K562 (cell line): ENCODE results near the gene PCDHGA7. TPM values are rescaled to one million over a fixed set of nuclear protein-coding genes. Genes with fewer than 3 reads are reported as not detected.

ENCODE experiments used
- ATAC-seq: fragments of 200-7000 bp; cut with Tn5 transposase; 3 replicates; pipeline ENCODE4 v1.9.1; 2020; ENCODE audit warnings: moderate library complexity
- BruUV-seq: library from RNA; stranded (reverse); fragments of 400-500 nt; replicated peaks from 2 replicates; lab custom pipeline; 2021; lab: Mats Ljungman, UMichigan
- CTCF ChIA-PET: fragments of 300-600 bp; formaldehyde crosslinking; extraction: SDS; loops from one replicate; lab custom pipeline; 2021; ENCODE audit warnings: low intra/inter-chr PET ratio; lab: Yijun Ruan, JAX
- POLR2A ChIA-PET: fragments of 300-600, 350-650 bp; sonication (Branson Sonifier 250); formaldehyde crosslinking; extraction: SDS; loops from one replicate; lab custom pipeline; 2021; ENCODE audit warnings: antibody characterized with exemption, inconsistent platforms; lab: Yijun Ruan, JAX
- DNase-seq, 4 experiments: peaks; one replicate each; pipeline versions ENCODE4 v3.0.0 to v3.0.0-alpha.2; 2011 to 2018; ENCODE audit warnings: low spot score in 3 of 4, mixed read lengths in 3 of 4; ENCODE audit errors: extremely low read depth in 1 of 4
- FAIRE-seq: peaks from 2 replicates; lab custom pipeline; 2011; peaks lifted over from hg19 to GRCh38; lab: Jason Lieb, UNC
- H2AFZ ChIP-seq: 2 replicates; pipeline ENCODE4 v1.6.0; 2011; ENCODE audit warnings: low read depth, low read length, control low read depth, inconsistent platforms
- H3K27ac ChIP-seq: fragments of 200-600 bp; 3 replicates; pipeline ENCODE4 v1.8.0; 2011; ENCODE audit warnings: low read depth, mild to moderate bottlenecking, control low read depth, inconsistent platforms, low read length, moderate library complexity, mixed read lengths; ENCODE audit errors: extremely low read depth
- H3K27me3 ChIP-seq, 2 experiments: fragments of 300-600 bp in 1 of 2; 2 replicates in 1 of 2; 3 replicates in 1 of 2; pipeline versions ENCODE4 v1.6.0 to v1.8.0; 2011; ENCODE audit warnings: inconsistent platforms in 2 of 2, low read length in 2 of 2, mild to moderate bottlenecking in 1 of 2, mixed read lengths in 1 of 2, moderate library complexity in 1 of 2; ENCODE audit not compliant: control insufficient read depth in 2 of 2, insufficient read depth in 2 of 2
- H3K36me3 ChIP-seq: fragments of 300-600 bp; 3 replicates; pipeline ENCODE4 v1.8.0; 2011; ENCODE audit warnings: mild to moderate bottlenecking, low read length, inconsistent platforms; ENCODE audit not compliant: control insufficient read depth, insufficient read depth
- H3K4me1 ChIP-seq, 2 experiments: fragments of 200-600 bp in 1 of 2; replicated peaks in 1 of 2; 2 replicates in 1 of 2; 3 replicates in 1 of 2; pipeline versions ENCODE4 v1.5.1 to v1.8.0; 2011; ENCODE audit warnings: inconsistent platforms in 2 of 2, low read length in 2 of 2, mild to moderate bottlenecking in 1 of 2, mixed read lengths in 1 of 2, moderate library complexity in 1 of 2; ENCODE audit not compliant: control insufficient read depth in 2 of 2, insufficient read depth in 2 of 2
- H3K4me2 ChIP-seq: 2 replicates; pipeline ENCODE4 v1.6.1; 2011; ENCODE audit warnings: low read length, control low read depth, inconsistent platforms, mixed read lengths; ENCODE audit not compliant: insufficient read depth
- H3K4me3 ChIP-seq: fragments of 200-600 bp; sonication (generic), shearing (Covaris generic); 2 replicates; pipeline ENCODE4 v1.5.1; 2016; ENCODE audit warnings: control low read depth, inconsistent platforms
- H3K79me2 ChIP-seq: fragments of 200-600 bp; 3 replicates; pipeline ENCODE4 v1.8.0; 2011; ENCODE audit warnings: low read length, inconsistent platforms; ENCODE audit not compliant: control insufficient read depth, insufficient read depth
- H3K9ac ChIP-seq, 2 experiments: 2 replicates each; pipeline versions ENCODE4 v1.6.0 to v1.6.1; 2011; ENCODE audit warnings: low read depth in 2 of 2, low read length in 2 of 2, control low read depth in 1 of 2, inconsistent platforms in 1 of 2, mild to moderate bottlenecking in 1 of 2, mixed read lengths in 1 of 2; ENCODE audit not compliant: insufficient read depth in 1 of 2
- H3K9me1 ChIP-seq: one replicate; pipeline ENCODE4 v1.6.0; 2011; ENCODE audit warnings: inconsistent platforms, mild to moderate bottlenecking, low read length, moderate library complexity; ENCODE audit not compliant: control insufficient read depth, insufficient read depth
- H3K9me3 ChIP-seq: replicated peaks from 2 replicates; pipeline ENCODE4 v1.5.1; 2011; ENCODE audit warnings: low read depth, low read length, inconsistent platforms; ENCODE audit not compliant: control insufficient read depth, insufficient read depth
- H4K20me1 ChIP-seq: replicated peaks from 2 replicates; pipeline ENCODE4 v1.6.1; 2011; ENCODE audit warnings: low read length, inconsistent platforms, mixed read lengths; ENCODE audit not compliant: control insufficient read depth, insufficient read depth
- CBFA2T2 ChIP-seq: fragments of 450-650 bp; conservative IDR thresholded peaks from 2 replicates; pipeline ENCODE4 v1.6.1; 2017; ENCODE audit warnings: mild to moderate bottlenecking
- CBX3 ChIP-seq, 2 experiments: IDR thresholded peaks; 1 replicate in 1 of 2; 2 replicates in 1 of 2; pipeline ENCODE4 v1.6.1; 2012; ENCODE audit warnings: inconsistent platforms in 2 of 2, low read length in 2 of 2, borderline replicate concordance in 1 of 2, control low read depth in 1 of 2
- CBX8 ChIP-seq: fragments of 200-600 bp; sonication (generic); IDR thresholded peaks from 2 replicates; pipeline ENCODE4 v1.6.1; 2012; ENCODE audit warnings: borderline replicate concordance, mixed run types, low read depth, mild to moderate bottlenecking, moderate library complexity, mixed read lengths, low read length, control low read depth, inconsistent platforms; ENCODE audit not compliant: poor library complexity, severe bottlenecking; ENCODE audit errors: extremely low read depth
- CEBPB ChIP-seq: fragments of 450-650 bp; IDR thresholded peaks from 2 replicates; pipeline ENCODE4 v1.6.1; 2016; ENCODE audit warnings: missing genetic modification characterization, missing compliant biosample characterization
- DIDO1 ChIP-seq: fragments of 450-650 bp; IDR thresholded peaks from 2 replicates; pipeline ENCODE4 v1.6.1; 2016; ENCODE audit warnings: low read depth, missing biosample characterization, missing genetic modification characterization
- EP300 ChIP-seq: IDR thresholded peaks from 2 replicates; pipeline ENCODE4 v1.6.1; 2012; ENCODE audit warnings: low read length, improper control_type of control experiment
- FOXA3 ChIP-seq, 2 experiments: fragments of 450-650 bp in 1 of 2; sonication (generic) in 1 of 2; formaldehyde crosslinking; IDR thresholded peaks in 1 of 2; conservative IDR thresholded peaks in 1 of 2; 2 replicates each; pipeline versions ENCODE4 v1.4.0 to v1.8.0; 2020 to 2022; ENCODE audit warnings: mild to moderate bottlenecking in 2 of 2, missing genetic modification reagents in 1 of 2
- FOXK2 ChIP-seq, 2 experiments: fragments of 450-650 bp; IDR thresholded peaks in 1 of 2; conservative IDR thresholded peaks in 1 of 2; 2 replicates each; pipeline ENCODE4 v1.6.1; 2016; ENCODE audit warnings: low read depth in 2 of 2, mild to moderate bottlenecking in 1 of 2
- GTF2A2 ChIP-seq: IDR thresholded peaks from 2 replicates; pipeline ENCODE4 v1.6.1; 2016; ENCODE audit warnings: mild to moderate bottlenecking, missing genetic modification characterization, missing compliant biosample characterization
- IFI16 ChIP-seq: fragments of 250-450 bp; sonication (Bioruptor Pico); IDR thresholded peaks from 2 replicates; pipeline ENCODE4 v2.1.2; 2022; ENCODE audit warnings: mild to moderate bottlenecking, inconsistent platforms
- L3MBTL2 ChIP-seq: fragments of 450-650 bp; IDR thresholded peaks from 2 replicates; pipeline ENCODE4 v1.6.1; 2016; ENCODE audit warnings: mild to moderate bottlenecking, moderate library complexity
- PKNOX1 ChIP-seq: fragments of 450-650 bp; IDR thresholded peaks from 2 replicates; pipeline ENCODE4 v1.6.1; 2016
- THAP12 ChIP-seq: fragments of 250-450 bp; sonication (Bioruptor Pico); IDR thresholded peaks from 2 replicates; pipeline ENCODE4 v1.9.0; 2021; ENCODE audit warnings: mild to moderate bottlenecking, inconsistent platforms
- TRIM24 ChIP-seq, 2 experiments: fragments of 450-650 bp; IDR thresholded peaks; 2 replicates each; pipeline ENCODE4 v1.6.1; 2016
- ZNF232 ChIP-seq: sonication (generic); formaldehyde crosslinking; IDR thresholded peaks from 2 replicates; pipeline ENCODE4 v1.8.0; 2022; ENCODE audit warnings: mild to moderate bottlenecking, missing genetic modification reagents
- ZNF280A ChIP-seq: fragments of 450-650 bp; IDR thresholded peaks from 2 replicates; pipeline ENCODE4 v1.6.1; 2018; ENCODE audit warnings: mild to moderate bottlenecking, low read depth; ENCODE audit not compliant: partially characterized antibody
- ZNF324 ChIP-seq: fragments of 250-450 bp; sonication (Bioruptor Pico); IDR thresholded peaks from 2 replicates; pipeline ENCODE4 v1.4.0; 2020; ENCODE audit warnings: mild to moderate bottlenecking
- ZNF347 ChIP-seq: fragments of 450-650 bp; formaldehyde crosslinking; IDR thresholded peaks from 2 replicates; pipeline ENCODE4 v1.4.0; 2020; ENCODE audit warnings: low read depth, mild to moderate bottlenecking, moderate library complexity
- ZNF766 ChIP-seq: fragments of 200-800 bp; sonication (Bioruptor generic); conservative IDR thresholded peaks from 2 replicates; pipeline ENCODE4 v1.6.1; 2016; ENCODE audit warnings: missing genetic modification characterization, missing compliant biosample characterization
- WGBS: fragments of 100-300 bp; shearing (Covaris generic); methylation state at CpG from one replicate; pipeline ENCODE4 v1.1.6; 2016; ENCODE audit warnings: low coverage, mixed read lengths; ENCODE audit not compliant: insufficient coverage; ENCODE audit errors: missing lambda C conversion rate; 5-methylcytosine and 5-hydroxymethylcytosine counted together
- in situ Hi-C: fragments of 300-500 bp; cut with MboI; formaldehyde crosslinking; loops from 4 replicates; pipeline ENCODE4 v1.15.0; 2018; ENCODE audit warnings: inconsistent platforms, mixed read lengths
- intact Hi-C: fragments of 100-400 bp; cut with micrococcal nuclease; formaldehyde crosslinking; loops from 2 replicates; pipeline ENCODE4 v1.14.2; 2022
- polyA plus RNA-seq, 8 experiments: library from polyadenylated mRNA; depleted of rRNA in 4 of 8; stranded (reverse) in 5 of 8; unstranded in 3 of 8; fragments of >200 nt; fragmentation: Nextera tagmentation in 2 of 8; fragmentation: Illumina TruSeq in 1 of 8; extraction: Ambion mirVana in 2 of 8; extraction: Trizol in 1 of 8; gene quantifications; 2 replicates each; pipeline versions ENCODE4 v1.2.1 to v1.2.3, GENCODE V29; 2011 to 2014; ENCODE audit warnings: inconsistent platforms in 1 of 8, missing spikeins in 1 of 8
- total RNA-seq, 7 experiments: library from RNA; depleted of rRNA in 6 of 7; stranded (reverse); fragments of >200 nt in 6 of 7; fragmentation: Illumina TruSeq in 2 of 7; extraction: Trizol in 2 of 7; gene quantifications; 2 replicates each; pipeline versions ENCODE4 v1.2.1 to v1.2.3, GENCODE V29; 2011 to 2021; ENCODE audit warnings: low replicate concordance in 1 of 7

The PCDHGA7 gene
- total and polyA plus RNA-seq, 9 of the 15 experiments (the other 6 are each of a cell fraction or from before 2014, with no cell fraction given): 0.03 to 0.11 (median 0.06) TPM; not detected in 5

GRCh38 chr5:141356133-141356532, 26.4 kb upstream of the PCDHGA7 start:
- intact Hi-C loops (no loop called here), in situ Hi-C loops (no loop called here)
- no peak overlapping the region for H3K4me2 ChIP-seq
- H3K27me3 ChIP-seq: peaks cover 0 to 19% of the 10 kb centered on the region in 2 experiments; a peak in 2 of 5 replicates
- H3K27ac ChIP-seq: no peak overlapping the region
- no peak for DNase-seq
- H3K79me2 ChIP-seq: no peaks in the 10 kb centered on the region
- peak; percentile 19 for FAIRE-seq
- H3K4me1 ChIP-seq: peaks cover 3 to 12% of the 10 kb centered on the region in 2 experiments; a peak in 3 of 5 replicates
- no peaks in the 10 kb centered on the region; the same call in 1 of the 2 replicates for H3K9me3 ChIP-seq
- H3K9ac ChIP-seq: no peak overlapping the region
- no peaks in the 10 kb centered on the region for H3K9me1 ChIP-seq
- H3K36me3 ChIP-seq: no peaks in the 10 kb centered on the region
- H4K20me1 ChIP-seq: no peaks in the 10 kb centered on the region
- ChIA-PET CTCF (no interaction called here), POLR2A (interaction anchor here (1.5 kb wide), 1 partner anchor 8 kb away, joined by 3 read pairs; the partner anchor contains the start of gene PCDHGA5)
- H2AFZ ChIP-seq: no peak overlapping the region
- WGBS: 4% methylated on average over 5 of the region's 5 CpGs
- BruUV-seq: no TSS peak
- no peak overlapping the region for H3K4me3 ChIP-seq
- ATAC-seq: peak; percentile 28; the same call in 2 of the 3 replicates
- TF ChIP-seq CBX8 (no peak), IFI16 (CRISPR knock-in tag) (no peak), CEBPB (no peak), FOXK2 (conservative IDR thresholded peaks at IDR 0.05 in 1 of 2, IDR thresholded peaks at IDR 0.05 in 1 of 2; ENCODE audit: low read depth in 2 of 2) (no peak), FOXA3 (CRISPR knock-in tag; conservative IDR thresholded peaks at IDR 0.05 in 1 of 2, IDR thresholded peaks at IDR 0.05 in 1 of 2) (peak in 1 of 2 experiments; percentile 71; a peak in 2 of 4 replicates), CBFA2T2 (no peak), L3MBTL2 (peak; percentile 58), CBX3 (IDR thresholded peaks at IDR 0.05; ENCODE audit: borderline replicate concordance in 1 of 2, low read length in 2 of 2) (no peak), THAP12 (CRISPR knock-in tag) (no peak), PKNOX1 (0 out of 2 replicates have a peak, but pooled peaks have one; percentile 13), DIDO1 (tag) (no peak), ZNF766 (no peak), ZNF347 (CRISPR knock-in tag) (no peak), ZNF324 (no peak), ZNF280A (no peak), EP300 (no peak), TRIM24 (IDR thresholded peaks at IDR 0.05) (no peak), GTF2A2 (tag) (no peak), ZNF232 (no peak)
